Ectodermal cell (in vitro differentiated cells): Measurements from ENCODE around the gene RYR1.
A peak's percentile ranks its signal among the peaks of the same experiment; 100 is the strongest.
"Not testable (repeated sequence)": the region's sequence is repeated elsewhere in the genome, so short reads cannot be mapped to it uniquely, and the experiment has no call there.

Source experiments
- H3K27ac ChIP-seq: 2 replicates; pipeline ENCODE4 v1.7.0; 2013; ENCODE audit warnings: mild to moderate bottlenecking, low read depth, low read length; ENCODE audit not compliant: insufficient read depth, poor library complexity, severe bottlenecking
- H3K27me3 ChIP-seq: 2 replicates; pipeline ENCODE4 v1.7.0; 2013; ENCODE audit warnings: mild to moderate bottlenecking, low read length; ENCODE audit not compliant: insufficient read depth, control insufficient read depth, poor library complexity, severe bottlenecking
- H3K36me3 ChIP-seq: one replicate; pipeline ENCODE4 v1.7.0; 2013; ENCODE audit warnings: low read length; ENCODE audit not compliant: control insufficient read depth, insufficient read depth
- H3K4me1 ChIP-seq: one replicate; pipeline ENCODE4 v1.7.0; 2013; ENCODE audit warnings: low read length; ENCODE audit not compliant: control insufficient read depth, insufficient read depth
- H3K4me3 ChIP-seq: 2 replicates; pipeline ENCODE4 v1.7.0; 2013; ENCODE audit warnings: low read depth, low read length, control low read depth; ENCODE audit not compliant: insufficient read depth
- H3K9me3 ChIP-seq: 2 replicates; pipeline ENCODE4 v1.7.0; 2013; ENCODE audit warnings: mild to moderate bottlenecking, low read length, moderate library complexity; ENCODE audit not compliant: control insufficient read depth
- WGBS, 2 experiments: methylation state at CpG; one replicate each; pipeline ENCODE4 v1.1.7; 2013; ENCODE audit warnings: missing lambda C conversion rate in 2 of 2; 5-methylcytosine and 5-hydroxymethylcytosine counted together

The RYR1 gene

DNA sequence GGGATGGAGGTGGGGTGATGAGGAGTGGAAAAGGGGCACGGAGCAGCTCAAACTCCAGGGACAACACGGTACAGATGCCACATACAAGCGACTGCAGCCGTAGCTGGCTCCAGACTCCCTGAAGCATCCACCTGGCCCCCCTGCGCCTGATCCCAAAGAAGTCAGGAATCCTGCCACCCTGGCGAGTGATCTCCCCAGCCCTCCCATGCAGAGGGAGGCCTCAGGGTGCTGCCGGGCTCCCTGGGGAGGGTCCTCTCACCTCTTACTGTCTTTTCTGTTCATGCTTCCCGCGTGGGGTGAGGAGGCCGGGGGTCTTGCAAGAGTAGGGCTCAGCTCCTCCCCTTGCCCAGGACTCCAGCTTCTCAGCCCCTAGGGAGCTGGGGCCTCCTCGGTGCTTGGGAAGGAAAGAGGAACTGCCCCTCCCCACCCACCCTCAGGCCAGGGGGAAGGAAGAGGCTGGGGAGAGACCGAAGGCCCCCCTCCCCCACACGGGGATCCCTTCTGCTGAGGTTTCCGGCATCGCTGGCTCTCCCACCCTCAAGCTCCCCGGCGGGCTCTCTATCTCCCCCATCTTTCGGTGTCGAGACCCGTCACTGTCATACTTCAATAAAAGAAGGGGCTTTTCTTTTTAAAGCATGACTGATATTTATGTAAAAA lies 7.6 kb upstream of the RYR1 start, which contains the start of gene RASGRP4:
Gene RASGRP4 (minus strand): TSS at position 410 of the 657 bp plus-strand sequence. CDS start 128 bp downstream, at position 282.
- Histone ChIP-seq H3K9me3 (no peaks in the 10 kb centered on the region), H3K36me3 (no peaks in the 10 kb centered on the region), H3K4me1 (peaks cover 6% of the 10 kb centered on the region), H3K27me3 (no peaks in the 10 kb centered on the region), H3K4me3 (no peak within 1 kb of the TSS), H3K27ac (no peak within 1 kb of the TSS)
- 47 to 50% methylated on average over 14 to 18 of the region's 20 CpGs for WGBS, 2 experiments

DNA sequence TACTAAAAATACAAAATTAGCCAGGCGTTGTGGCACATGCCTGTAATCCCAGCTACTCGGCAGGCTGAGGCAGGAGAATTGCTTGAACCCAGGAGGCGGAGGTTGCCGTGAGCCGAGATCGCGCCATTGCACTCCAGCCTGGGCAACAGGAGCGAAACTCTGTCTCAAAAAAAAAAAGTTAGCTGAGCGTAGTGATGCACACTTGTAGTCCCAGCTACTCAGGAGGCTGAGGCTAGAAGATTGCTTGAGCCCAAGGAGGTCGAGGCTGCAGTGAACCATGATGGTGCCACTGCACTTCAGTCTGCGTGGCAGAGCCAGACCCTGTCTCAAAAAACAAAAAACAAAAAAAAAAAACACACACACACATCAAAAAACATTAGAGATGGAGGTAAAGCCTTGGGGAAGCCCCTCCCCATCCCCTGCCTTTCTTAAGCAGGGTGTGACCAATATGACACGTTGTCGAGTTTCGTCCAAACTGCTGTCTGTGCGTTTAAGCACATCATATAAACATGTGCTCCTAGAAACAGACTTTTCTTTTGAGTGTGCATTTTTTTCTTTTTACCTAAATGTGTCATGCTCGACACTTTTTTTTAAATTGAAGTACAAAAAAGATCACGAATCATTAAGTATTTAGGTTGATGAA lies 6.3 kb upstream of the RYR1 start:
- H3K9me3 ChIP-seq, H3K27ac ChIP-seq, H3K36me3 ChIP-seq, H3K27me3 ChIP-seq, H3K4me1 ChIP-seq, H3K4me3 ChIP-seq: not testable (repeated sequence)
- 91 to 92% methylated on average over 17 of the region's 17 CpGs for WGBS, 2 experiments

DNA sequence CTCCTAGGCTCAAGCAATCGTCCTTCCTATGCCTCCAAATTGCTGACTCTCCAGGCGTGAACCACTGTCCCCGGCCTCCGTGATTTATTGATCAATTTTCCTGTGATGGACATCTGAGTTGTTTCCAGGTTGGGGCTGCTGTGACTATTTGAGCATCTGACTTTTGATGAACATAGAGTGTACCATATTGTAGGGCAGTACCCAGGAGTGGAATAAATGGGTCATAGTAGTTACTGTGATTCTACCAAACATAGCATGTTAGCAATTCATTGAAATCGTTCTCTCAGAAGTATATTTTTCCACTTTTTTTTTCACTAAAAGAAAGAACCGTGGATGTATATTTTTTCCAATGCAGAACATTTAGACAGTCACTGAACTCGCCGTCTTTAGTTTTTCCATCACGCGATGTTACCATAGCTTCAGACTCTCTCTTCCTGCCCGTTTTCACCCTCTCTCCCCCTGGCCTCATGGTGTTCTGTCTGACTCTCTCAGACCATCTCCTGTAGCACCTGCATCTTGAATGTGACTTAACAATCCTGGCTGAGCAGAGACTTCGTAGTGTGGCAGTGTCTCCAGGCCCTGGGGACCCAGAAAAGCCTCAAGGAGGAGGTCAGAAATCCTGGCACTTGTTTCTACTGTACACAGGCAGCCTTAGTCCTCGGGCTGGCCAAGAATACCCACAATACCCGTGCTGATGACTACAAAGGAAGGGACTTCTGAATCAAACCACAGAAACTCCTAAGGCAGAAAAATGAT lies 4.3 kb upstream of the RYR1 start:
- Histone ChIP-seq H3K4me1 (peaks cover 12% of the 10 kb centered on the region), H3K27me3 (no peaks in the 10 kb centered on the region), H3K4me3 (no peak overlapping the region), H3K9me3 (no peaks in the 10 kb centered on the region), H3K27ac (no peak overlapping the region), H3K36me3 (no peaks in the 10 kb centered on the region)
- 87 to 88% methylated on average over 14 of the region's 14 CpGs for WGBS, 2 experiments

DNA sequence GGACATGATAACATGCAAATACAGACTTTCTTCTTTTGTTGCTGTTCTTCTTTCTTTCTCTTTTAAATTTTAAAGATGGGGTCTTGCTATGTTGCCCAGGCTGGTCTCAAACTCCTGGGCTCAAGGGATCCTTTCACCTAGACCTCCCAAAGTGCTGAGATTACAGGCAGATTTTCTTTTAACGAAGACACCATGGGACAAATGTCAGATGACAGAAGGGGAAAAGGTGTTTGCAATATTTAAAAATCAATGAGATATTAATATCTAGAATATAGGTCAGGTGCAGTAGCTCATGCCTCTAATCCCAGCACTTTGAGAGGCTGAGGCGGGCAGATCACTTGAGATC lies 3.7 kb upstream of the RYR1 start:
- H3K27ac ChIP-seq: no peak overlapping the region
- peaks cover 18% of the 10 kb centered on the region for H3K4me1 ChIP-seq
- H3K4me3 ChIP-seq: no peak overlapping the region
- WGBS, 2 experiments: 92 to 100% methylated on average over 1 to 2 of the region's 2 CpGs
- no peaks in the 10 kb centered on the region for H3K9me3 ChIP-seq
- no peaks in the 10 kb centered on the region for H3K36me3 ChIP-seq
- no peaks in the 10 kb centered on the region for H3K27me3 ChIP-seq

DNA sequence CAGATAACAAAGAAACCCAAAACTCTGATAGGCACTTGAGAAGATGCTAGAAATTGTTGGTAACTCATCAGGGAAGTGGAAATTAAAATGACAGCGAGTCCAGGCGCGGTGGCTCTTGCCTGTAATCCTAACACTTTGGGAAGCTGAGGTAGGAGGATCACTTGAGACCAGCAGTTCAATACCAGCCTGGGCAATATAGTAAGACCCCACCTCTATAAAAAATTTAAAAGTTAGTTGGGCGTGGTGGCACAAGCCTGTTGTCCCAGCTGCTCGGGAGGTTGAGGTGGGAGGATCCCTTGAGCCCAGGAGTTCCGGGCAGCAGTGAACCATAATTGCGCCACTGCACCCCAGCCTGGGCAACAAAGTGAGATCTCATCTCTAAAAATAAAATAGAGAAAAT lies 2.6 kb upstream of the RYR1 start:
- peaks cover 18% of the 10 kb centered on the region for H3K4me1 ChIP-seq
- no peaks in the 10 kb centered on the region for H3K36me3 ChIP-seq
- no peaks in the 10 kb centered on the region for H3K27me3 ChIP-seq
- WGBS, 2 experiments: 94 to 97% methylated on average over 7 of the region's 7 CpGs
- H3K4me3 ChIP-seq: no peak overlapping the region
- H3K9me3 ChIP-seq: no peaks in the 10 kb centered on the region
- no peak overlapping the region for H3K27ac ChIP-seq

- H3K4me1 ChIP-seq: peaks cover 18% of the 10 kb centered on the region
- H3K27me3 ChIP-seq: no peaks in the 10 kb centered on the region
- no peak overlapping the region for H3K27ac ChIP-seq
- 3% methylated on average over 13 of the region's 13 CpGs for WGBS, 2 experiments
- no peaks in the 10 kb centered on the region for H3K36me3 ChIP-seq
- peak overlapping the region; percentile 5 for H3K4me3 ChIP-seq
- no peaks in the 10 kb centered on the region for H3K9me3 ChIP-seq
These were observed 1.1 kb downstream of the RYR1 start for GRCh38 chr19:38434549-38435051.

- H3K27me3 ChIP-seq: no peaks in the 10 kb centered on the region
- 93 to 94% methylated on average over 6 of the region's 6 CpGs for WGBS, 2 experiments
- H3K9me3 ChIP-seq: no peaks in the 10 kb centered on the region
- no peak overlapping the region for H3K4me3 ChIP-seq
- H3K27ac ChIP-seq: no peak overlapping the region
- peaks cover 23% of the 10 kb centered on the region for H3K4me1 ChIP-seq
- no peaks in the 10 kb centered on the region for H3K36me3 ChIP-seq
These were observed 3.8 kb downstream of the RYR1 start for GRCh38 chr19:38437295-38437694.

- H3K27ac ChIP-seq: no peak overlapping the region
- no peaks in the 10 kb centered on the region for H3K36me3 ChIP-seq
- peaks cover 23% of the 10 kb centered on the region for H3K4me1 ChIP-seq
- WGBS, 2 experiments: 85 to 89% methylated on average over 2 of the region's 2 CpGs
- no peaks in the 10 kb centered on the region for H3K9me3 ChIP-seq
- no peaks in the 10 kb centered on the region for H3K27me3 ChIP-seq
- H3K4me3 ChIP-seq: no peak overlapping the region
These were observed 4.4 kb downstream of the RYR1 start for GRCh38 chr19:38437917-38438316.

GRCh38 chr19:38440592-38440991 lies 7.1 kb downstream of the RYR1 start:
- H3K9me3 ChIP-seq: no peaks in the 10 kb centered on the region
- no peaks in the 10 kb centered on the region for H3K27me3 ChIP-seq
- peaks cover 5% of the 10 kb centered on the region for H3K4me1 ChIP-seq
- H3K4me3 ChIP-seq: no peak overlapping the region
- no peak overlapping the region for H3K27ac ChIP-seq
- H3K36me3 ChIP-seq: no peaks in the 10 kb centered on the region
- WGBS, 2 experiments: 87 to 89% methylated on average over 14 of the region's 14 CpGs

DNA sequence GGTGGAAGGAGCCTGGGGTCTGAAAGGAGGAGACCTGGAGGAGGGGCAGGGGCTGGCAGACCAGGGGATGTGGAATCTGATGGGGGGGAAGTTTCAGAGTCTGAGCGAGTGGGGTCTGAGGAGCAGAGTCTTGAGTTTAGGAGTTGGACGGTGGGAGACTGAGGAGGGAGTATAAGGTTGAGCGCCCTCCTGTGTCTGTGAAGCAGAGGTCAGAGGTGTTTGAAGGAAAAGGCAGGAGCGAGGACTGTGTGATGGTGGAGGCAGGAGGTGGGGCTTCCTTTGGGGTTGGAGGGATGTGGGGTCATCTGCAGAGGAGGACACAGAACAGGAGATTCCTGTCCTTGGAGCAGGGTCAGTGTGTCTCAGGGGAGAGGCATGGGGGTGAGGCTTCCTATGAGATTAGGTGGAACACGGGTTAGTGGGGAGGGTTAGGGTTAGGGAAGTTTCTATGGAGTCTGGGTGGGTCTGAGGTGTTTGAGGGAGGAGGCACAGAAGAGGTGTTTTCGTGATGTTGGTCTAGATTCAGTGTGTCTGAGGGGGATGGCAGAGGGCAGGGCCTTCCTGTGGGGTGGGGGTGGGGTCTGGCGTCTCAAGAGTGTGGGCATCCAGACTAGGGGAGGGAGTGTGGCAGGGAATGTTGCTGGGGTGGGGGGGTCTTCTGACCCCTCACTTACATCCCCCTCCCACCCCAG lies 8.3 kb downstream of the RYR1 start:
- H3K4me3 ChIP-seq: no peak overlapping the region
- H3K36me3 ChIP-seq: no peaks in the 10 kb centered on the region
- 42 to 51% methylated on average over 6 to 7 of the region's 7 CpGs for WGBS, 2 experiments

More for the DNA sequence above, 8.3 kb downstream of the RYR1 start:
- H3K27ac ChIP-seq: no peak overlapping the region
- H3K27me3 ChIP-seq: no peaks in the 10 kb centered on the region
- peaks cover 5% of the 10 kb centered on the region for H3K4me1 ChIP-seq
- no peaks in the 10 kb centered on the region for H3K9me3 ChIP-seq
